DMS53 treated with DMSO at 0.1 percent for 48 hours (cell line): Measurements from ENCODE around the gene FGF16.
"Not testable (repeated sequence)": the region's sequence is repeated elsewhere in the genome, so short reads cannot be mapped to it uniquely, and the experiment has no call there.

ENCODE experiments used
- DNase-seq: peaks from one replicate; lab custom pipeline; 2025; ENCODE audit not compliant: unreplicated experiment; lab: John Stamatoyannopoulos, UW

The FGF16 gene

GRCh38 chrX:77446029-77446585 lies 1.1 kb upstream of the FGF16 start:
- DNase-seq: peak; percentile 11

GRCh38 chrX:77447653-77448569 lies 722 bp downstream of the FGF16 start:
- DNase-seq: no peak

- no peak for DNase-seq
Observed at GRCh38 chrX:77450415-77450814, 3.2 kb downstream of the FGF16 start.

- no peak for DNase-seq
Observed at GRCh38 chrX:77450996-77451395, 3.8 kb downstream of the FGF16 start.

GRCh38 chrX:77453190-77453589 lies 6.0 kb downstream of the FGF16 start:
- DNase-seq: no peak

- no peak for DNase-seq
Observed at GRCh38 chrX:77455437-77455836, 8.2 kb downstream of the FGF16 start.

GRCh38 chrX:77484045-77484444 lies 36.9 kb downstream of the FGF16 start:
- DNase-seq: no peak

GRCh38 chrX:77493677-77494553 lies 46.7 kb downstream of the FGF16 start:
- no peak for DNase-seq

- DNase-seq: not testable (repeated sequence)
Observed at GRCh38 chrX:77500164-77500563, 53.0 kb downstream of the FGF16 start.

GRCh38 chrX:77502951-77503525 lies 55.8 kb downstream of the FGF16 start:
- DNase-seq: no peak

GRCh38 chrX:77505227-77505626 lies 58.0 kb downstream of the FGF16 start:
- peak; percentile 15 for DNase-seq
